Lower leg skin (tissue), 3 donors: Measurements from ENCODE around the gene CD109.

Experiments
- CTCF ChIP-seq, 3 donors: fragments of 450-650 bp; IDR thresholded peaks; one replicate each; pipeline ENCODE4 v1.5.1; 2016; ENCODE audit warnings: antibody characterized with exemption in 3 of 3, mild to moderate bottlenecking in 3 of 3, moderate library complexity in 2 of 3
- POLR2A ChIP-seq, 2 donors: fragments of 450-650 bp; IDR thresholded peaks; one replicate each; pipeline ENCODE4 v1.6.1; 2016 to 2017; ENCODE audit warnings: antibody characterized with exemption in 2 of 2, mild to moderate bottlenecking in 1 of 2, moderate library complexity in 1 of 2

- no peak for TF ChIP-seq CTCF (IDR thresholded peaks at IDR 0.05)
- TF ChIP-seq POLR2A (IDR thresholded peaks at IDR 0.05): no peak
Measured at GRCh38 chr6:73782911-73783310, 86.9 kb downstream of the CD109 start.
